Measurements from ENCODE around the gene CYB561D2. TPM values are rescaled to one million over a fixed set of nuclear protein-coding genes. Genes with fewer than 3 reads are reported as not detected.

Gene CYB561D2
- total RNA-seq, 1 experiment from 2014 or later: 69.0 TPM

GRCh38 chr3:50341537-50341936 lies 9.1 kb upstream of the CYB561D2 start:
- no peak for DNase-seq (ENCODE audit: low read depth)

DNA sequence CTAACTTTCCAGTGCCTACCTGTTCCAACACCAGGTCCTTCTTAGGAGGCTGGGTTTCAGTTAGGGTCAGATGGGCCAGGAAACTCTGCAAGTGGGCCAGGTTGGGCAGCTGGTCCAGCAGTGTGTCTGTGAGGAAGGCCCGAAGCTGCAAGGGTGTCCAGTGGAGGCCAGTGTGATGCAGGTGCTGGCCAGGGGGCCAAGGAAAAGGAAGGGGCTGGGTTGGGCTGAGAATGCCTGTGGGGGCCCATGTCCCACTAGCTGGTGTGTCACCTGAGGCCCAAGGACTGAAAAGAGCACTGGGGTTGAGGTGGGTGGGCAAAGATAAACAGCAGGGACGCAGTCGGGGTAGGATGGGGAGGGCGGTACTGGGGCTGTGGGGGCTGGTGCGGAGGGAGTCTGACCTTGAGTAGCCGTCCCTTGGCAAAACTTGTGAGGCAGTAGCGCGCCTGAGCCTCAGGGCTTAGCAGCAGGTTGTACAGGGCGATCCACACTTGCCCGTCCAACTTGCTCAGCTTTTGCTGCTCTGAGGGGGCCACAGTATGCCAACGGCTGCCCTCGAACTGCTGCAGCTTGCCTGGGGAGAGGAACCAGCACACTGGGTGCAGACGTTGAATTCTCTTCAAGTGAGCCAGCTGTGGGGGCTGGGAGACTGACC lies 8.5 kb upstream of the CYB561D2 start:
- no peak for DNase-seq (ENCODE audit: low read depth)

DNA sequence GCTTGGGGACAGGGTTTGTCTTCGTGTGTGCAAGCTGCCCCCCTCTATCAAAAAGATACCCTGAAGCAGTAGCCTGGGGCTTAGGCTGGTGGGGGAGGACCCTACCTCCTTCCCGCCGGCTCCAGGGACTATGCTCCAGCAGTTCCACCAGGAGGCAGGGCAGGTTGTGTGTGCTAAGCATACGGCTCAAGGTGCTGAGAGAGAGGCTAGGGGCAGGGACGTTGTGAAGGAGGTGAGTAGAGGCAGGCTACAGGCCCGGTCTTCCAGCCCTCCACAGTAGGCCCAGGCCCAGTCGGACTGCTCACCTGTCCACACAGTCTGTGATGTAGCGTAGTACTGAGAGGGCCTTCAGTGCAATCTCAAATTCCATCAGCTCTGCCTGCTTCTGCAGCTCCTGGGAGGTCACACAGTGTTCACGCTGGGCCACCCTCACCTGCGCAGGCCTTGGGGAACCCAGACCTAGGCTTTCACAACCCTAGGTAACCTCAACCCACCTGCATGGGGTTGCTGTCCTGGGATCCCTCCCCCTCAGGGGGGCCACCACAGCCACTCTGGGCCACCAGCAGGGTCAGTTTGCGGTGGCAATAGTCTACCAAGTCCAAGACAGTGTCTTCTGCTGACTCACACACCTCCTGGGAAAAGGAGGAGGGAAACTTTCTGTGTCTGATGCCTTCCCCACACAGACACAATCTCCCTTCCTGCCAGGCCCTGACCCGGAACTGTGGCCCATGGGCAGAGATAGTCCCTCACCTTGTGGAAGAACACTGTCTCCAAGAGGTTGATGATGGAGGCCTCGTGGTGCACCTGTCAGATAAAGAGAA lies 7.6 kb upstream of the CYB561D2 start:
- no peak for DNase-seq (ENCODE audit: low read depth)

GRCh38 chr3:50345008-50345407 lies 5.7 kb upstream of the CYB561D2 start:
- no peak for DNase-seq (ENCODE audit: low read depth)

DNA sequence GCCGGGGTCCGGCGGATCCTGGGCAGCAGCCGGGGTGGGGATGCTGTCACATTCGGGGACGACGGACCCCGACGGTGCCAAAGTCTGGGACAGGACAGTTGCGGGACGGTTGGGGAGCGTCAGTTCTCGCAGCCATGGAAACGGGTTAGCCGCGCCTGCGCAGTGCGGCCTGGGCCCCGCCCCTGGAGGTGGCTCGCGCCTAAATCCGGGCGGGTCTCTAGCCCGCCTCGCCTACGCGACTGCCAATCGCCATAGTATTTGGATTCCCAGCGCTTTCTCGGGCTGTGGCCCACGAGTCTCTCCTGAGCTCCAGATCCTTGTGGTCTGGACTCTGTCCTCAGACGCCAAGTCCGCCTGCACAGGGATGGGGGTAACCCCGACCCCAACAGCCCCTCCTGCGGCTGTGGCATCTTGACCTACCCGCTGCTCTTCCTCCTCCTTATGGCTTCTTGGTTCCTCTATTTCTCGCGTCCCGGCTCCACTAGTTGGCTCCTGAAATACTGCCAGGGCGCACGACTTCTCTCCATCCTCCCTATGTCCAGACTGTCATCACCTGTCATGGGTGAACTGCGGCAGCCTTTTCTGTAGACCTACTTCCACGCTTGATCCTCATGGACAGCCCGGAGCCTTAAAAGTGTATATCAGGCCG lies 5.0 kb upstream of the CYB561D2 start, which contains the start of gene ZMYND10:
Gene ZMYND10 (minus strand): TSS at position 147 of the 649 bp plus-strand sequence. CDS start 153 bp downstream, outside the sequence.
- DNase-seq (ENCODE audit: low read depth): no peak

DNA sequence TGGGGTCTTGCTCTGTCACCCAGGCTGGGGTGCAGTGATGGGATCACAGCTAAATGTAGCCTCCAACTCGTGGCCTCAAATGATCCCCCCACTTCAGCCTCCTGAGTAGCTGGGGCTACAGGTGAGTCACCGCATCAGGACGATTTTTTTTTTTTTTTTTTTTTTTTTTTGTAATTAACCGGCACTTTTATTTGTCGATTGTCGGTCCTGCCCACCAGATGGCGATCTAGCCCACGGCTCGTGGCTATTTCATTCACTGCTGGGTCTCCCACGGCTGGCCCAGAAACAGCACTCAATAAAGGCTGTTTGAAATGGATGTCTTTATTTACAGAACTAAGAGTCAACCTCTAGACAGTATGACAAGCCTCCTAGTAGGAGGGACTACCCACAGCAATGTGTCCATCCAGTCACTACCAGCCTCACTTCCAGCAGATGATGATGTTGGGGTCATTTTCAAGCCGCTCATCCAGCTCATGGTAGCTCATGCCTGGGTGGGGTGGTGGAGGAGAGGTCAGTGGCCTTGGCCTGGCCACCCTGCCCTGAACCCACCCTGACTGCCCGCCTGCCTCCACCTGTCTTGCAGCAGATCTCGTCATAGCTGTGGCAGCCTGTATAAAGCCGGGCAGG lies 3.4 kb upstream of the CYB561D2 start:
- DNase-seq (ENCODE audit: low read depth): peak; percentile 82

GRCh38 chr3:50350213-50350526 lies 492 bp upstream of the CYB561D2 start:
- DNase-seq (ENCODE audit: low read depth): no peak

DNA sequence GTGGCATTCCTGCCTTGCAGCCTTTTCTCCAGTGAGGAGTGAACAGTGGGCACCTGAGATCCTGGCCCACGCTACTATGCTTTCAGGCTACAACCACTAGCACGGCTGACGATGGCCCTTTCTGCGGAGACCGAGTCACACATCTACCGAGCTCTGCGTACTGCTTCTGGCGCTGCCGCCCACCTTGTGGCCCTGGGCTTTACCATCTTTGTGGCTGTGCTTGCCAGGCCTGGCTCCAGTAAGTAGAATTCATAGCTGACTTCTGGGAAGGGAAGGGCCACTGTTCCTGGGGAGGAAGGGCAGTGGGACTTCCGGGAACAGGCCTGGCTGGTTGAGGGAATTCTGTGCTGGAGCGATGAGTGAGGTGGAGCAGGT lies 648 bp downstream of the CYB561D2 start:
- DNase-seq (ENCODE audit: low read depth): no peak

- peak; percentile 62 for DNase-seq (ENCODE audit: low read depth)
These were observed 2.1 kb downstream of the CYB561D2 start for GRCh38 chr3:50352781-50353180.

DNA sequence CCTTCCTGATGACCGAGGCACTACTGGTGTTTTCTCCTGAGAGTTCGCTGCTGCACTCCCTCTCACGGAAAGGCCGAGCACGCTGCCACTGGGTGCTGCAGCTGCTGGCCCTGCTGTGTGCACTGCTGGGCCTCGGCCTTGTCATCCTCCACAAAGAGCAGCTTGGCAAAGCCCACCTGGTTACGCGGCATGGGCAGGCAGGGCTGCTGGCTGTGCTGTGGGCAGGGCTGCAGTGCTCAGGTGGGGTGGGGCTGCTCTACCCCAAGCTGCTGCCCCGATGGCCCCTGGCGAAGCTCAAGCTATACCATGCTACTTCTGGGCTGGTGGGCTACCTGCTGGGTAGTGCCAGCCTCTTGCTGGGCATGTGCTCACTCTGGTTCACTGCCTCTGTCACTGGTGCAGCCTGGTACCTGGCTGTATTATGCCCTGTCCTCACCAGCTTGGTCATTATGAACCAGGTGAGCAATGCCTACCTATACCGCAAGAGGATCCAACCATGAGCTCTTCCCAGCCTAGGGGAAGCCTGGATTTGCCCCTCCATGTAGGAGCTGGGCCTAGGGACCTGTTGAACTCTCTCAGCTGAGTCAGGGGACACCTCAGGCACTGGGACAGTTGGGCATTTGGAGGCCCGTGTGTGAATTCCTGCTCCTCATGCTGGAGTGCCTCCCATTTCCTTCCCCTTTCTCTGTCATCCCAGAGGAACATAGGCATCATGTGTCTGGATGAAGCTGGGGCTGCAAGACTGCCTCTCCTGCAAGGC lies 2.8 kb downstream of the CYB561D2 start:
- no peak for DNase-seq (ENCODE audit: low read depth)

- no peak for DNase-seq (ENCODE audit: low read depth)
These were observed 3.6 kb downstream of the CYB561D2 start for GRCh38 chr3:50354186-50354764.

- DNase-seq (ENCODE audit: low read depth): no peak
These were observed 4.2 kb downstream of the CYB561D2 start for GRCh38 chr3:50354850-50355249.

- DNase-seq (ENCODE audit: low read depth): no peak
These were observed 5.3 kb downstream of the CYB561D2 start for GRCh38 chr3:50355829-50356552.

DNA sequence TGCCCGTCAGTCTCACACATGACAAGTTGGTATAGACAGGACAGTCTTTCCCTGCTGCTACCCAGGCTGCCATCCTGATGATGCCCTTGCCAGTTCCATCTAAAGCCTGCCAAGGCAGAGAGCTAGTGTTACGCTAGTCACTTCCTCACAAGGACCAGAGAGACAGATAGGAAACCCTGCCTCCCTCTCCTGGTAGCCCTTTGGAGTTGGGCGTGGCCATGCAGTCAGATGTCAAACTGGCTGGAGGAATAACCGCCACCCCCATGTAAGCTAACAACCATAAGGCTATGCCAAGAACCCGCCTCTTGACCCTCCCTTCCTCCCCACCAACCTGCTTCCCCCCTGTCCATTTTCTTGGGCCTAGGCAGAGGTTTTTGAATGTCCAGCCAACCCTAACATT lies 5.9 kb downstream of the CYB561D2 start:
- peak; percentile 48 for DNase-seq (ENCODE audit: low read depth)

GRCh38 chr3:50357481-50357880 lies 6.8 kb downstream of the CYB561D2 start:
- no peak for DNase-seq (ENCODE audit: low read depth)

DNA sequence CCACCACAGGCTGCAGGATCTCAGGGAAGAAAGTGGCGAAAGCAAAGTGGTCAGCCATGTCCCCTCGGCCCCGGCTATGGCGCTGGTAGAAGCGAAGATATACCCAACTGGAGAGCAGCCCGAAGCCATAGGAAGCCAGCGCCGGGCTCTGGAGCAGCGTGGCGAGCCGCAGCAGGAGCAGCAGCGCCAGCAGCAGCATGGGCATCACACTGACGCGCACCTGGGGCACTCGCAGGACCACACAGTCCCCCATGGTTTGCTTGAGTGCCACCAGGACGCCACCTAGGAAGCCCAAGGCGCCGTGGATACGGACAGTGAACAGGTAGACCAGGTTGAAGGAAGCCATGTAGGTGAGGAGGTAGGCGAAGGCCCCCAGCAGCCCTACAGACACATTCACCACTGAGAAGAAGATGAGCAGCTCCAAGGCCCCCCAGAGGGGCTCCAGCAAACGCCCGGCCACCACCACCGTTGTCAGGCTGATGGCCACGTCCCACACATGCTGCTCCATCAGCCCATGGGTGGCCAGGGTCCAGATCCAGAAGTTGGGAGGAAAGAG lies 7.8 kb downstream of the CYB561D2 start:
- no peak for DNase-seq (ENCODE audit: low read depth)

DNA sequence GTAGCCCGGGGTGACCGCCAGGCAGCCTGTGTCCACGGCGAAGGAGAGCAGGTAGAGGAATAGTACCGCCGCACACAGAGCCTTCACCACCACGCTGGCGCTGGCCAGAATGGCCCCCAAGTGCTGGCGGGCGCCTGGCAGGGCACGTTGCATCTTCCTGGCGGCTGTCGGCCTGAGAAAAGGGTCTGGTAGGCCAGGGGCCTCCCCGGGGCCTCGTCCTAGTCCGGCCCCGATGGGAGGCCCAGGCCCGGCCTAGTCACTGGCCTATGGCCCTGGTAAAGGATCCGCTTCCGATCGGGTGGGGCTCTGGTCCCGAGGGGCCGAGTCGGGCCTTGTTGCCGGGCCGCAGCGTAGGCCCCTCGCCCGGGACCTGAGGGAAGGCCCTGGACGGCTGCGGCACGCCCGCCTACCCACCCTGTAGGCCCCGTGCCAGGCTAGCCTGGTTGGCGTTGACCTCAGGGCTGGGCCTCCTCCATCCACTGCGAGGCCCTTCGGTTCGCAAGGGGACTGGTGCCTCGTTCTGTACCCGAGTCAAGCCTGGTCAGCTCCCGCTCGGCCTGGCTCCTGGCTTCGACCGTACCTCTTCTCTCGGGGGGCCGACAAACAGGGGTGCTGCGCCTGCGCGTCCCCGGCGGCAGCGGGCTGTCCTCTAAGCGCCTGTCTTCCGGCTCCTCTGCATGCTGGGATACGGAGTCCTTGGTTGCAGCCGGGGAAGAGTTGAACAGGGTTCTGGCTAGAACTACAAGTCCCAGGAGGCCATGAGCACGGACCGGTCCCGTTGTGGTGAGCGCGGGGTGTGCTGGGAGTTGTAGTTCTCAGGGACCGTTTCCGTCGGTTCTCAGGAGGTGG lies 8.5 kb downstream of the CYB561D2 start, which contains the start of gene TMEM115:
Gene TMEM115 (minus strand): TSS at position 611 of the 849 bp plus-strand sequence. CDS start 458 bp downstream, at position 153.
- peak; percentile 99 for DNase-seq (ENCODE audit: low read depth)

DNA sequence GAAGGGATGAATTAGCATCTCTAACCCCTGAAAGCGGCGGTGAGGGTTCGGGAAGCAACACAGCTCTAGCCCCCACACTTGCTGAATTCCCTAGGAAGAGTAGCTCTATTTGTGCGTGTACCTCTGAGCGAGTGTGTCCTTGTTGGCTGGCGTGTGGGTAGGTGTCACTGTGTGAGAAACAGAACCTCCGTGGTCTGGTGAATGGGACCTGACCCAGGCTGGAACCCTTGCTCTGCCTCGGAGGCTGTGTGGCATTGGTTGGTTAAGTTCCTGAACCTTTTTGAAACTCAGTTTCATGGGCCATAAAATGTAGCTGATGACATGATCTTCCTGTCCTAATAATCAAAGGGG lies 9.1 kb downstream of the CYB561D2 start:
- no peak for DNase-seq (ENCODE audit: low read depth)

- DNase-seq (ENCODE audit: low read depth): no peak
These were observed 14.0 kb downstream of the CYB561D2 start for GRCh38 chr3:50364573-50365079.
